NCI-H82 treated with DMSO at 0.1 percent for 48 hours (cell line): ENCODE data around the gene BTNL9.
"Not testable (repeated sequence)": the region's sequence is repeated elsewhere in the genome, so short reads cannot be mapped to it uniquely, and the experiment has no call there.

Source experiments
- DNase-seq: peaks from one replicate; lab custom pipeline; 2025; ENCODE audit not compliant: unreplicated experiment; lab: John Stamatoyannopoulos, UW

The BTNL9 gene

GRCh38 chr5:181060924-181061323 lies 20.9 kb downstream of the BTNL9 start:
- DNase-seq, result no peak

GRCh38 chr5:181061645-181062044 lies 21.6 kb downstream of the BTNL9 start:
- no peak for DNase-seq

GRCh38 chr5:181062631-181063030 lies 22.6 kb downstream of the BTNL9 start:
- no peak for DNase-seq

DNA sequence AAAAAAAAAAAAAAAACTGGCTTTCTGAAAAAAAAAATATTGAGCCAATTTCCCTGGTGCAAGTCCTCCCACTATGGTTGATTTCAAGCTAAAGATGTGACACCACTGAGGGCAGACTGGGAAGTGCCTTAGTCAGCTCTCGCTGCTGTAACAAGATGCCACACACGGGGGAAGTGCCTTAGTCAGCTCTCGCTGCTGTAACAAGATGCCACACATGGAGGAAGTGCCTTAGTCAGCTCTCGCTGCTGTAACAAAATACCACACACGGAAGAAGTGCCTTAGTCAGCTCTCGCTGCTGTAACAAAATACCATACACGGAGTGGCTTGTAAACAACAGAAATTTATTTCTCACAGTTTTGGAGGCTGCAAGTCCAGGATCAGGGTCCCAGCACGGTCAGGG lies 23.4 kb downstream of the BTNL9 start:
- DNase-seq, result no peak

GRCh38 chr5:181064987-181065386 lies 24.9 kb downstream of the BTNL9 start:
- no peak for DNase-seq

DNA sequence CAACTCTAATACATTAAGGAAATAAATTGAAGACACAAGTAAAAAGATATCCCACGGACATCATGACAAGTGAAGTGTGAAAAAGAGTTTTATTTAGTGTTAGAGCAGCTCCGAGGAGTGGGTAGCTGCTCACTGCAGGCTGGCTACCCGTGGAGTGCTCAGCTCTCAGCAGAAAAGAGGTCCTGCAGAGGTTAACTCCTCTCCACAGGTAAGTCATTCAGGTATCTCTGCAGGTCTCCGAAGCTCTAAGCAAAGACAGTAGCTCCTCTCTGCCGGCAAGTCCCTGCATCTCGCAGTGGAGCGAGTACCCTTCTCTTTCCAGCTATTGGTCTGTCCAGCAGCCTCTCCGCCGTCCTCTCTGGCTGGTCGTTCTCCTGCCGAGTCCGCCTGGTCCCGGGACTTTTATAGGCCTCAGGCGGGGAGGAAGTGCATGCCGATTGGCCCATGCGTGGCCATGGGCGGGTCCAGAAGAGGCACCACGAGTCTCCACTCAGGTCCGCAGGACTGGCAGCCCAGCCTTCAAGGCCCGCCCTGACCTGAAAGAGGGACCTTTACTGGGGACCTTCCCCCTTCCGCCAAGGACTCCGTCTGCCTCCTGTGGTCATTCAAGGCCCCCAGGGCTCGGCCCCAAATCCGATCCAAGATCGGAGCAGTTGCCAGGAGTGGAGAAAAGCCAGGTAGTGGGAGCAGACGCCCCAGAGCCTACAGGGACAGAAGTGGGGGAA lies 29.9 kb downstream of the BTNL9 start:
- no peak for DNase-seq

- DNase-seq, result no peak
Observed at GRCh38 chr5:181070523-181070922, 30.5 kb downstream of the BTNL9 start.

GRCh38 chr5:181071257-181071656 lies 31.2 kb downstream of the BTNL9 start:
- DNase-seq, result no peak

DNA sequence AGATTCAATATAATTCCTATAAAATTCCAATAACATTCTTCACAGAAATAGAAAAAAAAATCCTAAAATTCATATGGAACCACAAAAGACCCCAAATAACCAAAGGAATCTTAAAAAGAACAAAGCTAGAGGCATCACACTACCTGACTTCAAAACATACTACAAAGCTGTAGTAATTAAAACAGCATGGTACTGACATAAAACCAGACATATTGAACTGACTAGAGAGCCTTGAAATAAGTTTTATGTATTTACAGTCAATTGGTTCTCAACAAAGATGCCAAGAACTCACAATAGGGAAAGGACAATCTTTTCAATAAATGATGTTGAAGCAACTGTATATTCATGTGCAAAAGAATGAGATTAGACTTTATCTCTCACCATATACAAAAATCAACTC lies 36.9 kb downstream of the BTNL9 start:
- no peak for DNase-seq

- no peak for DNase-seq
Observed at GRCh38 chr5:181081989-181082388, 41.9 kb downstream of the BTNL9 start.

GRCh38 chr5:181084621-181085195 lies 44.6 kb downstream of the BTNL9 start:
- DNase-seq, result no peak

GRCh38 chr5:181086026-181086883 lies 46.2 kb downstream of the BTNL9 start:
- no peak for DNase-seq

GRCh38 chr5:181086884-181087205 lies 46.8 kb downstream of the BTNL9 start:
- DNase-seq, result no peak

GRCh38 chr5:181087309-181087708 lies 47.2 kb downstream of the BTNL9 start:
- DNase-seq, result no peak

DNA sequence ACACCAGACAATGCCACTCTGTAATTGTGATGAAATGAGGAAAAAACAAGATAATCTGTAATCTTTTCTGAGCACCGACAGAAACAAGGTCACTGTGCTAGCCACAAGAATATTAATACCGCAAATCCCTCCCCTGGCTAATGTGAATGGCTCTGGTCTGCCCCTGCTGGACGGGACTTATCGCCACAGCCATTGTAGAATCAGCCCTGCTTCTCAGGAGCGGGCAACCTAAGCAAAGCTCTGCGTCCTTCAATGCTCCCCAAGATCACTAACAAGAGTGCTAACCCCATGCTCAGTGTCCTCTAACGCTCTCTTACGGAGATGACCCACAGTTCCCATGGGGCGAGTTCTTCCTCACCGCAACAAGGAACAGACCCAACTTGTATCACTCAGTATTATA lies 48.2 kb downstream of the BTNL9 start:
- no peak for DNase-seq

DNA sequence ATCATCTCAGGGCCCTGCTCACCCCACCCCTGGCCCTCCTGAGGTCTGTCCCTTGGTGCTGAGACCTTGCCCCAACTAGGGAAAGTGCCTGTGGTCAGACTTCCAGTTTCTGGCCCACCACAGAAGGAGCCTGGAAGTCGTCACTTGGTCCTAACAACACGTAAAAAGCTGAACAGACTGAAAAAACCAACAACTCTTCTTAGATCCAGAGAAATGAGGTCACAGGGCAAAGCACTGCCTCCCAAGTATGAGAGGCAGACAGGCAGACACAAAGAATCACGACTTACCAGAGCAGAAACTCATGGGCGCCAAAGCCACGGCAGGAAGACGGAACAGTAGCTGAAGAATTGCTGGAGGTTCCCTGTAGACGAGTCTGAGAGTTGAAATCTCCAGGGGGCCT lies 52.4 kb downstream of the BTNL9 start:
- no peak for DNase-seq

DNA sequence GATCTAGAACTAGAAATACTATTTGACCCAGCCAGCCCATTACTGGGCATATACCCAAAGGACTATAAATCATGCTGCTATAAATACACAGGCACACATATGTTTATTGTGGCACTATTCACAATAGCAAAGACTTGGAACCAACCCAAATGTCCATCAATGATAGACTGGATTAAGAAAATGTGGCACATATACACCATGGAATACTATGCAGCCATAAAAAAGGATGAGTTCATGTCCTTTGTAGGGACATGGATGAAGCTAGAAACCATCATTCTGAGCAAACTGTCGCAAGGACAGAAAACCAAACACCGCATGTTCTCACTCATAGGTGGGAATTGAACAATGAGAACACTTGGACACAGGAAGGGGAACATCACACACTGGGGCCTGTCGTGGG lies 55.1 kb downstream of the BTNL9 start:
- not testable (repeated sequence) for DNase-seq

GRCh38 chr5:181096721-181097382 lies 56.8 kb downstream of the BTNL9 start:
- DNase-seq, result not testable (repeated sequence)

GRCh38 chr5:181097383-181097753 lies 57.3 kb downstream of the BTNL9 start:
- not testable (repeated sequence) for DNase-seq

GRCh38 chr5:181097759-181098491 lies 57.9 kb downstream of the BTNL9 start:
- not testable (repeated sequence) for DNase-seq
